GM19238 (cell line): ENCODE measurements around the gene AKT1S1.
A peak's percentile ranks its signal among the peaks of the same experiment; 100 is the strongest.

Experiments used
- DNase-seq: peaks from one replicate; pipeline ENCODE4 v3.0.0; 2011; ENCODE audit warnings: low spot score; ENCODE audit not compliant: insufficient read length

The AKT1S1 gene

GRCh38 chr19:49855277-49855675, 21.9 kb downstream of the AKT1S1 start:
- DNase-seq: no peak

- no peak for DNase-seq
These were observed 22.5 kb downstream of the AKT1S1 start for GRCh38 chr19:49854378-49855263.

DNA sequence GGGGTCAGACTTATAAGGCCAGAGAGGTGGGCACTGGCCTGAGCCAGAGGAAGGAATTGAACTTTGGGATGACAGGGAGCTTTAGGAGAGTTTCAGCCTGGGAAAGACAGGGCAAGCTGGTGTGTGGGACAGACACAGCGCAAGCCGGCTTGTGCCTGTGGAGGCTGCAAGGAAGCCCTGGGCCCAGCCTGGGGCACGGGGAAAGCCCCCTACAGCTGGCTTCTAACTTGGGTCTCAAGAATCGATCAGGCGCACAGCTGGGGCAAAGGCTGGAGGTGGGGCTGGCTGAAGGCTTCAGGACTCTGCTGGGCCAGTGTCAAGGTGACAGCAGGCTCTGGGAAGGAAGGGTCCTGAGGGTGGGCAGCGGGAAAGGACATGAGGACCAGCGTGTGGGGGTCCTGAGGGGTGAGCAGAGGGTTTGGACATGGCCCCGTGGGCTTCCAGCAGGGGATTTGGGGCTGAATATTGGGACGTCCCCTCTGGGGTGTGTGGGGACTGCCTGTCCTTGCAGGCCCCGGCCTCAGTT, 23.2 kb downstream of the AKT1S1 start:
- DNase-seq: no peak

GRCh38 chr19:49852631-49853126, 24.5 kb downstream of the AKT1S1 start:
- no peak for DNase-seq

- DNase-seq: peak; percentile 57
These were observed 25.5 kb downstream of the AKT1S1 start for GRCh38 chr19:49851456-49852259.

GRCh38 chr19:49850487-49851342, 26.4 kb downstream of the AKT1S1 start, which contains the start of gene PTOV1:
PTOV1 (plus strand) TSS chr19:49851159.
- DNase-seq: peak; percentile 98

DNA sequence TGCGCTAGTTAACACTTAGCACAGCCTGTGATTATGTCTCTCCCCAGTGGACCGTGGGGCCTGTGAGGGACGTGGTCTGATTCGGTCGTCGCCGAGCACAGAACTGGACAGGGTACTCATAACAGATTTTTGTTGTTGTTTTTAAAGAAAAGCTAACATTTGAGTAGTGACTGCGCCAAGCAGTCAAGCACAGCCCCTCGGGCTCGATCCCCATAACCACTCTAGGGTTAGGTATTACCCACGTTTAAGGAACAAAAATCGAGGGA, 27.0 kb downstream of the AKT1S1 start:
- no peak for DNase-seq

DNA sequence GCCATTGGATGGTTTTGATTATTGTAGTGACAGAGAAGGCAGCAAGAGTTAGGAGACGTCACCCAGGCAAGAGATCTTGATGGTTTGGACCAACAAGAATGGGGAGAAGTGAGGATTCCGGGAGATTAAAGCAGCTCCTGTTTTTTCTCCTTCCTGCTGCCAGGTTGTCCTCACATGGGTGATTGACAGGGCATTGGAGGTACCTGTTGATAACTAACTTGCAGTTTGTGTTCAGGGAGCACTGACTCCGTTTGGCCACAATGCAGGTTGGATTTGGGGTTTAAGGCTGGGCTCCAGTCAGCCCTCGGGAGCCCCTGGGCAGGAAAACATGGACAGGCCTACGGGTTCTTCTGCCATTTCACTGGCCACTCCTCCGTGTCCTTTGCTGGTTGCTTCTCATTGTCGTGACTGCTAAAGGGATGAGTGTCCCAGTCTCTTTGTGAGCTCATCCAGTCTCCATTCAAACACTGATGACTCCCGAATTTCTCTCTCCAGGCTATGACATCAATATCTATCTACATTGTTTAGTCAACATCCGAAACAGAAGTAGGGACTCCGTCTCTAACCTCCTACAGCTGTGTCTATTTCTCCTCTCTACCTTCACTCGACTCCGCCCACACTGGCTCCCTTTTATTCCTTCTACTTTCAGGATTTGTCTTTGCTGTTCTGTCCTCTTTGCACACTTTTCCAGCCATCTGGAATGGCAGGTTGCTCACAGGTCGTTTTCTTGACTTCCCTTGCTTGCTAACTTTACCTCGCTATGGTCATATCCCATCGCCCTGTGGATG, 27.5 kb downstream of the AKT1S1 start:
- DNase-seq: no peak

DNA sequence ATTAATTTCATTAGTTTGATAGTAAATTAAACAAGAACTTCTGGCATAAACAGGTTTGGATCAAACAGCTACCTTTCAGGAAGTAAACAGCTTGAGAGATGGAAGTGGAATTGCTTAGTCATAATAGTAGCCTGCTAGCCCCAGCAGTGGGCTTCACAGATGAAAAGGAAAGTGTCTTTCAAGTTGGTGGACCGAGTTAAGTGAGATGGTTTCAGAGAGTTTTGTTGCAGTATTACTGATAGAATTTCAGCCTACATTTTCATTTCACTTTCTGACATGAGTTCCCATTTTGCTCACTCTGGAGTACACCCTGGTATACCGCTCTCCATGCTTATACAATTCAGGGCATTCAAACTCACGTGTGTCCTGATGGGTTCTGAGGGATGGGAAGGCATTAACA, 28.2 kb downstream of the AKT1S1 start:
- no peak for DNase-seq

DNA sequence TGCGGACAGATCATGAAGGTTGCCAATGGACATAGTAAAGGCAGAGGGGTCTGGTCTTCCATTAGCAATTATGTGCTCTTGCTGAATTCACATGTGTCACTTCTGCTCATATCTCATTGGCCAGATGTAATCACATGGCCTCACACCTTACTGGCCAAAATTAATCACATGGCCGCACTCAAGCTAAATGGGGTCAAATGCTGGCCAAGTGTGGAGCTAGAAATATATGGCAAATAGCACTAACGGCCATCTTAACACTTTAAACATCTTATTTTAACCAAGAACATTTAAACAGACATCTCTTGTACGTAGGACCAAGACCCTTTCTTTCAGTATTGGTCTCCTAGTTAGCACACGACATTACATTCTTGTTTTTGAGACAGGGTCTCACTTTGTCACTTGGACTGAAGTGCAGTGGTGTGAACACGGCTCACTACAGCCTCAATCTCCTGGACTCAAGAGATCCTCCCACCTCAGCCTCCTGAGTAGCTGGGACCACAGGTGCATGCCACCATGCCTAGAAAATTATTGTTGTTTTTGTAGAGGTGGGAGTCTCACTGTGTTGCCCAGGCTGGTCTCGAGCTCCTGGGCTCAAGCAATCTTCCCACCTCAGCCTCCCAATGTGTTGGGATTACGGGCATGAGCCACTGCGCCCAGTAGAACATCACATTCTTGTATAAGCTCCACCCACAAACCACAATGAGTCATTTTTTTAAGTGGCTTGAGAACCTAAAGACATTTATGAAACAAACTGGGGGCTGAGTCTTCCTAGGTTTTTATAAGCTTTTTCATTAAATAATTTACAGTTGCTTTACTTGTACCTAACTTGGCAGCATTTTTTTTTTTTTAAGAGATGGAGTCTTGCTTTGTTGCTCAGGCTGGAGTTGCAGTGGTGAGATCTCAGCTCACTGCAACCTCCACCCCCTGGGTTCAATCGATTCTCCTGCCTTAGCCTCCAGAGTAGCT, 29.1 kb downstream of the AKT1S1 start:
- no peak for DNase-seq

DNA sequence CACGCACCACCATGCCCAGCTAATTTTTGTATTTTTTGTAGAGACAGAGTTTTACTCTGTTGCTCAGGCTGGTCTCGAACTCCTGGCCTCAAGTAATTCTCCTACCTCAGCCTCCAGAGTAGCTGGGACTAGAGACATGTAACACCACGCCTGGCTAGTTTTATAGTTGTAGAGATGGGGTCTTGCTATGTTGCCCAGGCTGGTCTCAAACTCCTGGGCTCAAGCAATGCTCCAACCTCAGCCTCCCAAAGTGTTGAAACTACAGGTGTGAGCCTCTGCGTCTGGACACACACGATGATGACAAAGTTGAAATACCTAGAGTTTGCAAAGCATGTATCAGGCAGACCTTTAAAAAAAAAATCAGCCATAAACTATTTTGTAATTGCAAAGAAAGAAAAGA, 30.7 kb downstream of the AKT1S1 start:
- no peak for DNase-seq

DNA sequence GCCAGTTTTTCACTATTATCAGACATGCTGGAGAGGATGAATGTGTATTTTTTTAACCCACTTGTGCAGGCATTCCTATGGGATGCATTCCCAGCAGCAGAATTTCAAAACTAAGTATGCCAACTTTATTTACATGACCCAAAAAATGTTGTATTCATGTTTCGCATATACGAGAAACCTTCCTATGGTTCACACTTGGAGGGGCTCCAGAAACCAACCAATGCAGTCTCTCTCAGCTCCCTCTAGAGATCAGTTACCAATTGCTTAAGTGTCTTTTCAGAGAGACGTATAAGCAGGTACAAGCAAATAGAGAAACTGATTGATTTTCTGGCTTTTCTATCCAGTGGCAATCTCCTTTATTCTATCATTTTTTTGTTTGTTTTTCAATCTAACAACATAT, 31.7 kb downstream of the AKT1S1 start:
- no peak for DNase-seq

DNA sequence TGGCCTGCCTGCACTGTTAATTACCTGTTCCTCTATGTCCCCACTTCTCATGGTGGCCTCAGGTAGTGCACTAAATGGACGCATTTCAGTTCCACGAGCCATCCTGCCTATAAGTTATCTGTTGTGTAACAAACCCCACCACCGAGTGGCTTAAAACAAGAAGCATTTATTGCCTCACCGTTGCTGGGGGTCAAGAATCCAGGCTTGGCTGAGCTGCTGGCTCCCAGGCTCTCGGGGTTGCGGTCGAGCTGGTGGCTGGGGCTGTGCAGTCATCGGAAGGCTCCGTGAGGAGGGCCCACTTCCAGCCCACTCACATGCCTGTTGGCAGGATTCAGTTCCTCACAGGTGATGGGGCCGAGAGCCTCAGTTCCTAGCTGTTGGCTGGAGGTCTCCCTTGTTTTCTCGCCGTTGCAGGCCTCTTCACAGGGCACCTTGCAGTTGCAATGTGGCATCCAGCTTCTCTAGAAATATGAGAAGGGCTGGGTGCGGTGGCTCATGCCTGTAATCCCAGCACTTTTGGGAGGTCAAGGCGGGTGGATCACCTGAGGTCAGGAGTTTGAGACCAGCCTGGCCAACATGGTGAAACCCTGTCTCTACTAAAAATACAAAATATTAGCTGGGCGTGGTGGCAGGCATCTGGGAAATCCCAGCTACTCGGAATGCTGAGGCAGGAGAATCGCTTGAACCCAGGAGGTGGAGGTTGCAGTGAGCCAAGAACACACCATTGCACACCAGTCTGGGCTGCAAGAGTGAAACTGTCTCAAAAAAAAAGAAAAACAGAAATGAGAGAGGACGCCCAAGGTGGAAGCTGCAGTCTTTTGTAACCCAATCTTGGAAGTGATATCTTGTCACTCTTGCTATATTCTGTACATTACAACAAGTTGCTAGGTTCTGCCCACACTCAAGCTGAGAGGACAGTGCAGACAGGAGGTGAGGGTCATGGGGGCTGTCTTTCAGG, 32.7 kb downstream of the AKT1S1 start:
- DNase-seq: no peak

GRCh38 chr19:49843265-49843664, 33.9 kb downstream of the AKT1S1 start:
- DNase-seq: no peak

DNA sequence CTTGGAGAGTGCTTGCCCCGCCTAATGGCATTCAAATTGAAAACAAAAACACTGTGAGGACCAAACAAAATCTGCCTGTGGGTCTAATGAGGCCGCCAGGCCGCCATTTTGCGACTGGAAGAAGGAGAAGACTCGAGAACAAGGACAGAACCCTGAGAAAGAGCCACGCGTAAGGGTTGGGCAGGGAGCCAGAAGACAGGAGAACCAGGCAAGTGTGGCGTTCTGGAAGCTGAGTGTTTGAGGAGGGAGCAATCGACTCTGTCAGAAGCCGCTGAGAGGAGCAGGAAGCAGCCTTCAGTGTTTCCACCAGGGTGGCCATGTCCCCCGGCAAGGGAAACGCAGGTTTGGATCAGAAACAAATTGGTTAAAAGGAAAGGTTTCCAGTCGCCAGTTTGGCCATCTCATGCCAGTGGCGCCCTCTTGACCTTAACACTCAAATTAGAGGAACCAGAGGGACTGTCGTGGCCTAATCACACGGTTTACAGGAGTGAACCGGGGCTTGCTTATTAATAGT, 36.4 kb downstream of the AKT1S1 start:
- DNase-seq: no peak

GRCh38 chr19:49840321-49840720, 36.8 kb downstream of the AKT1S1 start:
- no peak for DNase-seq

GRCh38 chr19:49839713-49840112, 37.4 kb downstream of the AKT1S1 start:
- DNase-seq: no peak
